Stimulated activated CD4-positive, alpha-beta T cell treated with anti-CD3 and anti-CD28 coated beads, TNF-alpha, amount 100 ng/mL, for 48 hours (primary cell): ENCODE data around the gene AFTPH.
"Not testable (repeated sequence)": the region's sequence is repeated elsewhere in the genome, so short reads cannot be mapped to it uniquely, and the experiment has no call there.

Experiments used
- DNase-seq, 3 donors: peaks; one replicate each; pipeline ENCODE4 v3.0.0-alpha.2; 2020; ENCODE audit warnings: low read depth in 3 of 3

AFTPH gene

GRCh38 chr2:64493788-64494187 lies 30.3 kb upstream of the AFTPH start:
- no peak for DNase-seq

DNA sequence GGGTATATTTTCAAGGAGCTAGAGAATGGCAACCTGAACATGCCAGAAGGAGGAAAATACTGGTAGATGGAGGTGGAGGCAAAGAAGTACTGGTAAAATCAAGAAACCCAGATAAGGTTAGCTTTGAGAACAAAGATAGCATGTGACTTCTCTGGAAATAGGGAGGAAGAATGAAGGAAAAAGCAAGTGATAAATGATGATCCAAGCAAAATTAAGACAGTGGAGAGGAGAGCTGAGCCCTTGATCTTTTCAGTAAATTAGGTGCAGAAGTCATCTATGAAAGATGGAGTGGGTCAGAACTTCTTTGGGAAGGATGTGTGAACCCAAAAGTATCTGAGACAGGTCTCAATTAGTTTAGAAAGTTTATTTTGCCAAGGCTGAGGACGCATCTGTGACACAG lies 25.7 kb upstream of the AFTPH start:
- DNase-seq, result no peak

DNA sequence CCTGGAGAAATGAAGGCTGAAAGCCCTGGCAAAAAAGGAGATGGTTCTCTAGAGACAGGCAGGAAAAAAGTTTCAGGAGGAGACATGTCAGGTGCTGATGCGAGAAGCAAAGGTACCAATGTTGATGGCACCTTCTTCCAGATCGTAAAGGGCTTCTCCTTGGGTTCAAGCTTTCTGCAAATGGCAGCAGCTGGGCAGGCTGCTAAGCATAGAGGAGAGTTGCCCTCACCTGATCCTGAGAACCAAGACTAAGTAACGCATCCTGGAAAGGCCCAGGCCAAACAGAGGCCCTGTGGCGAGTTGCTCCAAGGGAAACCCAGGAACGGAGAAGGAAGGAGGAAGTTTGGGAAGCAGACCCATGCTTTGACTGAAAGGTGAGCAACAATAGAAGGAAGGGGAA lies 23.6 kb upstream of the AFTPH start:
- DNase-seq, result no peak

DNA sequence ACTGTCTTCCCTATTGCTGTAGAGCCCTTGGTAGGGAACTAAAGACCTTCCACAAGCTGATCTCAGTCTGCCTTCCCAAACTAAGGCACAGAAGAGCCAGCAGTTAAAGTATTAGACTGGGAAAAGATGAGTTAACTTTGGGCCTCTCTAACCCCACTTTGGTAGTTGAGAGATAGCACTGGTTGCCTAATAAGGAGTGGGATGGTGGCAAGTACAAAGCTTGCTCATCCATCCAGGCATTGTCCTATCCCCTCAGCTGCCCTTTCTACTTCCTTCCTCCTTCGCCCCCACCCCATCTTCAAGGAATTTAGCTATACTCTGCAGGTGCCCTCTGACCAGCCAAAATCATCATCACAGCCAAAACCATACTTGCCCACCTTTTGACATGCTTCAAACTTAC lies 22.2 kb upstream of the AFTPH start:
- DNase-seq, result no peak

GRCh38 chr2:64502860-64503259 lies 21.3 kb upstream of the AFTPH start:
- DNase-seq, result no peak

GRCh38 chr2:64504774-64505720 lies 19.1 kb upstream of the AFTPH start:
- no peak for DNase-seq

- DNase-seq, result no peak
Measured at GRCh38 chr2:64506686-64507085, 17.4 kb upstream of the AFTPH start.

- no peak for DNase-seq
Measured at GRCh38 chr2:64514008-64514407, 10.1 kb upstream of the AFTPH start.

GRCh38 chr2:64515086-64515485 lies 9.0 kb upstream of the AFTPH start:
- DNase-seq, result no peak

DNA sequence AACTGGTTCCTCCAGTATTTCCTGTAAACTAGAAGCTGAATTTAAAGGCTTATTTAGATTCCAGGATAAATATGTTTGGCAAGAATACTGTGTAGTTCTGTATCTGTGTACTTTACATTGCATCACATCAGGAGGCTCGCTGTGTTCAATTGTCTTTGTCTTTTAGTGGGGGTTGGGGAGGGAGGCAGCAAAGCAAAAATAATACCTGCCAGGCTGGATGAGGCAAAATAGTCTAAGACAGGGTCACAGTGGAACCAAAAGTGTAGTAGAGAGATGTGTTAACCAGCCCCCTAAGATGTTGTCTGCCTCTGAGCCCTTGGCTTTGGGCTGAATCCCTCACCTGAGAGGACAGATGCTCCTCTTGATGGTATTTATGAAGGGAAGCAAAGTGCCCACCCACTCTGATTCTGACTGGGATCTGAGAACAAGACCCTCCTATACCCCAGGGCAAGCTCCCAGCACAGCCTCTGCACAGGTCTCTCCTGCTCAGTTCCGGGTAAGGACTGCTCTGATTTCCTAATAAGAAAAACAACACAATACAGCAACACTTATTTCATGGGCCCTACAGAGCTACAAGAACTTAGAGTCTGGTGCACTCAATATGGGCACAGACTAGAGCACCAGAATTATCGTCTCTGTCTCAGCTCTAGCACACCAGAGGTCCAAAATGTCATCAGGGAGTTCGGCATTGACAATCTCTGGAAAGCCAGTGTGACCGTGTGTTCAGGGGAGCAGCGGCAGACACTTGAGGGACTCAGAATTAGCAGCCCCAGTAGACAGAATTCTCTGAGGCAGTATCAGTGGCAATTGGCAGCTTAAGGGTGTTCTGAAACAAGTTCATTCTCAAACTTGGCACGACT lies 7.2 kb upstream of the AFTPH start:
- no peak for DNase-seq

DNA sequence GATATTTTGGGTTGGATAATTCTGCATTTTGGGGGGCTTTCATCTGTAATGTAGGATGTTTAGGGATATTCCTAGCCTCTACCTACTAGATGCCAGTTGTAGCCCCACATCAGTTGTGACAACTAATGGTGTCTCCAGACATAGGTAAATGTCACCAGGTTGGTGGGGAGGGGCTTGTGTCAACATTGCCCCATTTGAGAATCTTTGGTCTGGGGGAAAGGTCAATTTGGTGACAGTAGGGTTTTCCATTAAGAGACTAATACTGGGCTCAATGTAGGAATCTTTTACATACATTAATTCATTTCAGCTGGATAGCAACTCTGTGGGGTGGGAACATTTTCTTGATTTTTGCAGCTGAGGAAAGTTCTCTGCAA lies 6.6 kb upstream of the AFTPH start:
- no peak for DNase-seq

DNA sequence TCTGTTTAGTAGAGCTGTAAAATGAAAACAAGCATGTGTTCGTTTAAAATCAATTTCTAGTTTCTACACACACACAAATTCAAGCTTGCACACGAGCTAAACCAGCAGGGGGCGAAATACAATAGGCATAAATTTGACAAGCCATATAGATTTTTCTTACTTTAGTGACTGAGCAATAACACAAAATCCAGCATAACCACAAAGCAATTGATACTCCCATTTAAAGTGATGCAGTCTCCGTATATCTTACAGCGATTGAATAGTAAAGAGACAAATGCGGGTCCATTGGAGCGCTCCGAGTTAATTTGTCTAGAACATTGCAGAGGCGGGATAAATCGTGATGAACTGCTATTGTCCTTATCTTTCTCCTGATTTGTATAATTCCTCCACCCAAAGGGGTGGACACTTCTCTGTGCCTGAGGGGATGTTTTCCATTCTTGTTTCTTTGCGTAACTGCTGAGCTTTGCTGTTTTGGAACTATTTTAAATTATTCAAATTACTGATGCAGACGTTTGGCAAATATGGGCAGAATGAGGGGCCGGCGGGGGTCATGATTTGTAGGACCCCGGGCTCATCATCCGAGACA lies 1.2 kb upstream of the AFTPH start:
- DNase-seq, result peak; percentile 35 to 73 (median 55)

DNA sequence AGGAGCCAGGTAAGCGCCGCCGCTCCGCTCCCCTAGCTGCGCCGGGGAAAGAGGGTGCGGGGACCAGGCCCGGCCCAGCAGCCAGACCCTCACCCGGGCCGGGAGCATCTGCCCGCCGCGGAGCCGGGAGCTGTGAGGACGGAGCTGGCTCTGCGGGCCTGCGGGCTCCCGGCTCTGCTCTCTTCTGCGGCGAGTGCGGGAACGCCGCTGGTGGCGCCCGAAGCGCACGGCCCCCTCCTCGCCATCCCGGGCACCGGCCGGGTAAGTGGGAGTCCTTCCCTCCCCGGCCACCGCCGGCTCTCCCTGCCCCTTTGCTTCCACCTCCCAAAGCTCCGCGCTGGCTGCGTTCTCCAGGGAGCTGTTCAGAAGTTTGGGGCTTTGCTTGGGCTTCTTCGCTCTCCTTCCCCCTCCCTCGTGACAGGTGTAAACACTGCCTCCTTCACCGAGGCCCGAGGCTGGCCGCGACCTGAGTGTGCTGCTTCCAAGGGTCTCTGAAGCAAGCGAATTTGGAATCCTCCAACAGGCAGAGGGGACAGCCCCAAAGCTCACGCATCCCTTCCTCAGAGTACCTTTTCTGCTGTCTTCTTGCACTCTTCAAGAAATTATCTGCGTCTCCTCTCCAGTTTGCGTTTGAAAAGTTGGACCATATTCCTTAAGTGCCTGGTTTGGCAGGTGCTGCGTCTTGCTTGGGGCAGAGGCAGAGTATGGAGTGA lies 632 bp downstream of the AFTPH start:
- peak in 1 of 3 donors; percentile 21 for DNase-seq

DNA sequence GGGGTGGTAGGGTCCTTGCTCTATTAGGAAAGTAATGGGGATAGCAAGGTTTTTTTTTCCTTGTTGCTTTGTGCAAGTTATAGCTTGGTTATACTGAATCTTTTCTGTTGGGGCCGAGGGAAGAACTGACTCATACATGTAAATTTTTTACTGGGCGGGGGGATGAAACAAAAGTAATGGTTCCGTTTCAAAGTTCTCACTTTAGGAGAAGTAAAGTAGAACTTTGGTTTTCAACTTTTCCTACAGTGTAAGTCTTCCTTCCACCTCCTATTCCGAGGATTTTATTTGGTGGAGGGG lies 1.1 kb downstream of the AFTPH start:
- peak in 2 of 3 donors; percentile 24 to 36 for DNase-seq

- no peak for DNase-seq
Measured at GRCh38 chr2:64526034-64526433, 1.9 kb downstream of the AFTPH start.

DNA sequence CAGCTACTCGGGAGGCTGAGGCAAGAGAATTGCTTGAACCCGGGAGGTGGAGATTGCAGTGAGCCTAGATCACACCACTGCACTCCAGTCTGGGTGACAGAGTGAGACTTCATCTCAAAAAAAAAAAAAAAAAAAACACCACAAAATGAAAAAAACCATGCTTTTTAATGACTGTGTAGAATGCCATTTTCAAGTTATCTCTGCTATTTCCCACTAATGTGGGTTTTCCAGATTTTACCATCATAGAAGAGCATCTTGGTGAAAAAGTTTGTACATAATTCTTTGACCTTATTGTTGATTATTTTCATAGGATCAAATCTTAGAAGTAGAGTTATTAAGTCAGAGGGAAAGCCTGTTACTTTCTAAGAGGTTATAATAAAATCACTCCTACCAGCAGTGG lies 6.8 kb downstream of the AFTPH start:
- not testable (repeated sequence) for DNase-seq

DNA sequence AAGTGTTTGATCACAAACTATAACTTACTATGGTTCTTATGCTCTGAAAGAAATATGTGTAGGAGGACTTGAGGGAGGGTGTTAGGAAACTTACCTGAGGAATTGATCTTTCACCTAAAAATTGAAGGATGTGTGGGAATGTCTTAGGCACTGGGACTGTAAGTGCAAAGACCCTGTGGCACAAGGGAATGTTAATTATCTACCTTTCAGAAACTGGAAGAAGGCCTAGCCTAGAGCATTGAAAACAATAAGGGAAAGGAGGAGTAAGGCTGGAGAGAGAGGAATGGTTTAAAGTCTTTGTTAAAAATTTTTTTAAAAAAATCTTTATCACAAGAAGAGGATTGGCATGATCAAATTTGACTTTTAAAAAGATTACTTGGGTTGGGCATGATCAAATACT lies 7.9 kb downstream of the AFTPH start:
- DNase-seq, result no peak

DNA sequence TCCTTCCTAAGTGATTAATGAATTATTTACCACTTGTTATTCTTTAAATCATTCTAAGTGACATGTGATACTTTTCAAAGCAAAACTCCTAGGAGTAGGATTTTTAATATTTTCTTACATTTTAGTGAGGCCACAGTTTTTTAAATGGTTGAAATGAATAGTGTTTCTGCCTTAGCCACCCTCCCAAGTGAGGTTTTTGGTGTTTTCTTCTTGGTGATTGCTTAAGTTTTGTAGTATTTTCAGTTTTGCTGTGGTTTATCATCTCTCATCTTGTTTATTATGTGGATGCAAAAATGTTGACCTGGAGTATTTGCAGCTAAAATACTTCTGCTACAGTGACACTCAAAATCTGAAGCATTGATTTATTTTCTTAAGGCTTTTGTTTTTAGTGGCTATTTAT lies 9.8 kb downstream of the AFTPH start:
- no peak for DNase-seq

DNA sequence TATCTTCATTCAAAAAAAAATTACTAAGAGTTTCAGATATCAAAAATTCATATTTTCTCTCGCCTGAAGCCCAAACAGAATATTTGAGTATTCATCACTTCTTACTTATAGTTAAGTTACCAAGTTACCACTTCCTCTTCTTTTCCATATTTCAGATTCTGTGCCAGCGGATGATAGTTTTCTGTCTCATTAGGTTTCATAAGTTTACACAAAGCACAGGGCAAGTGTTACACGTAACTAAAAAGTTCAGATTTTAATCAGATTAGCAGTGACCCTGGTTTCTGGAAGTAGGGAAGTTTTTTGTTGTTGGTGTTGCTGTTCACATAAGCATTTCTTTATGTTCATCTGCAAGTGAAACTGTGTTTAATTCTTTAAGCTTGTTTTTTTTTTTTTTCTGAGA lies 10.2 kb downstream of the AFTPH start:
- DNase-seq, result no peak

GRCh38 chr2:64535024-64535423 lies 10.9 kb downstream of the AFTPH start:
- no peak for DNase-seq

- DNase-seq, result no peak
Measured at GRCh38 chr2:64537991-64538390, 13.9 kb downstream of the AFTPH start.
